Neuron (in vitro differentiated cells): ENCODE measurements around the gene HDAC9.
"Not testable (repeated sequence)": the region's sequence is repeated elsewhere in the genome, so short reads cannot be mapped to it uniquely, and the experiment has no call there.

Experiments
- H2AFZ ChIP-seq: one replicate; pipeline ENCODE4 v1.6.1; 2013; ENCODE audit warnings: low read depth, mild to moderate bottlenecking, inconsistent platforms, low read length, moderate library complexity
- H3K27me3 ChIP-seq: one replicate; pipeline ENCODE4 v1.6.1; 2013; ENCODE audit warnings: low read length; ENCODE audit not compliant: insufficient read depth
- H3K36me3 ChIP-seq: one replicate; pipeline ENCODE4 v1.6.1; 2013; ENCODE audit warnings: low read length; ENCODE audit not compliant: insufficient read depth
- H3K4me1 ChIP-seq: one replicate; pipeline ENCODE4 v1.6.1; 2013; ENCODE audit warnings: low read length; ENCODE audit not compliant: insufficient read depth
- H3K4me3 ChIP-seq: 2 replicates; pipeline ENCODE4 v1.5.1; 2013; ENCODE audit warnings: mild to moderate bottlenecking, low read length, moderate library complexity
- H3K9me3 ChIP-seq: one replicate; pipeline ENCODE4 v1.6.1; 2013; ENCODE audit warnings: low read length

HDAC9 gene

GRCh38 chr7:18976715-18977471 lies 481.3 kb downstream of the HDAC9 start:
- no peak overlapping the region for H2AFZ ChIP-seq
- H3K4me1 ChIP-seq, result peaks cover 10% of the 10 kb centered on the region
- no peaks in the 10 kb centered on the region for H3K9me3 ChIP-seq
- H3K4me3 ChIP-seq, result no peak overlapping the region
- no peaks in the 10 kb centered on the region for H3K27me3 ChIP-seq
- no peaks in the 10 kb centered on the region for H3K36me3 ChIP-seq

- Histone ChIP-seq H3K27me3 (no peaks in the 10 kb centered on the region), H3K4me1 (peaks cover 10% of the 10 kb centered on the region), H3K9me3 (no peaks in the 10 kb centered on the region), H2AFZ (no peak overlapping the region), H3K36me3 (no peaks in the 10 kb centered on the region), H3K4me3 (no peak overlapping the region)
Measured at GRCh38 chr7:18978108-18978495, 482.6 kb downstream of the HDAC9 start.

DNA sequence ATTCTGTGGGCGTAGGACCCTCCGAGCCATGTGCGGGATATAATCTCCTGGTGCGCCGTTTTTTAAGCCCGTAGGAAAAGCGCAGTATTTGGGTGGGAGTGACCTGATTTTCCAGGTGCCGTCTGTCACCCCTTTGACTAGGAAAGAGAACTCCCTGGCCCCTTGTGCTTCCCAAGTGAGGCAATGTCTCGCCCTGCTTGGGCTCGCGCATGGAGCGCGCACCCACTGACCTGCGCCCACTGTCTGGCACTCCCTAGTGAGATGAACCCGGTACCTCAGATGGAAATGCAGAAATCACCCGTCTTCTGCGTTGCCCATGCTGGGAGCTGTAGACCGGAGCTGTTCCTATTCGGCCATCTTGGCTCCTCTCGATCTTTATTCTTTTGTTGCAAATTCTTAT lies 495.2 kb downstream of the HDAC9 start:
- H3K4me1 ChIP-seq, H3K4me3 ChIP-seq, H2AFZ ChIP-seq, H3K27me3 ChIP-seq, H3K36me3 ChIP-seq, H3K9me3 ChIP-seq: not testable (repeated sequence)

- Histone ChIP-seq H3K27me3 (no peaks in the 10 kb centered on the region), H3K36me3 (no peaks in the 10 kb centered on the region), H3K9me3 (no peaks in the 10 kb centered on the region), H2AFZ (no peak overlapping the region), H3K4me1 (no peaks in the 10 kb centered on the region), H3K4me3 (no peak overlapping the region)
Measured at GRCh38 chr7:18993933-18994668, 498.6 kb downstream of the HDAC9 start.

GRCh38 chr7:18995270-18995671 lies 499.7 kb downstream of the HDAC9 start:
- Histone ChIP-seq H3K36me3 (no peaks in the 10 kb centered on the region), H3K4me3 (no peak overlapping the region)

GRCh38 chr7:18995811-18996426 lies 500.4 kb downstream of the HDAC9 start:
- H3K4me3 ChIP-seq, result no peak overlapping the region
- no peaks in the 10 kb centered on the region for H3K36me3 ChIP-seq
- H3K27me3 ChIP-seq, result no peaks in the 10 kb centered on the region
- H2AFZ ChIP-seq, result no peak overlapping the region
- no peaks in the 10 kb centered on the region for H3K9me3 ChIP-seq
- H3K4me1 ChIP-seq, result no peaks in the 10 kb centered on the region

More at GRCh38 chr7:18995270-18995671, 499.7 kb downstream of the HDAC9 start:
- H3K9me3 ChIP-seq, result no peaks in the 10 kb centered on the region
- H2AFZ ChIP-seq, result no peak overlapping the region
- H3K27me3 ChIP-seq, result no peaks in the 10 kb centered on the region
- H3K4me1 ChIP-seq, result no peaks in the 10 kb centered on the region

- Histone ChIP-seq H3K4me3 (no peak overlapping the region), H3K27me3 (no peaks in the 10 kb centered on the region), H2AFZ (no peak overlapping the region), H3K4me1 (no peaks in the 10 kb centered on the region), H3K9me3 (no peaks in the 10 kb centered on the region), H3K36me3 (no peaks in the 10 kb centered on the region)
Measured at GRCh38 chr7:18996583-18996982, 501.0 kb downstream of the HDAC9 start.

- Histone ChIP-seq H3K4me1 (no peaks in the 10 kb centered on the region), H3K9me3 (no peaks in the 10 kb centered on the region), H3K4me3 (no peak overlapping the region), H3K27me3 (no peaks in the 10 kb centered on the region), H2AFZ (no peak overlapping the region), H3K36me3 (no peaks in the 10 kb centered on the region)
Measured at GRCh38 chr7:18997477-18998150, 502.1 kb downstream of the HDAC9 start.

DNA sequence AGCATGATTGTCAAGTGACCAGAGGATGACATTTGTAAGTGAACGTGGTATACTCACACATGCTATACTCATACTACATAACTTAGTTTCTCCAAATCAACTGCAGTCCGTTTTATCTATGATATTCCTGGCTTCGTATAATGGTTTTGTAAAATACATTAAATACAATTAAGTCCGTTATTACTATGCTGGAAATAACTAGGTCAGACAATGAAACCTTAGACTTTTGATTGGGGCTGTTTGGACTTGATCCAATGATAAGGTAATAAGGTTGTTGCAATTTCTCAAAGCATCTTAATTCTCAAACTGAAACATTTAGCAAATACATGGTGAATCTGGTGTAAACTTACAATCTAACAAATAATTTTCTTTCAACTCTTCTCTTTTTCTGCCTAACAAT lies 504.9 kb downstream of the HDAC9 start:
- no peak overlapping the region for H3K4me3 ChIP-seq
- no peaks in the 10 kb centered on the region for H3K27me3 ChIP-seq
- H3K9me3 ChIP-seq, result no peaks in the 10 kb centered on the region
- no peaks in the 10 kb centered on the region for H3K36me3 ChIP-seq
- no peak overlapping the region for H2AFZ ChIP-seq
- no peaks in the 10 kb centered on the region for H3K4me1 ChIP-seq

GRCh38 chr7:19001854-19002253 lies 506.3 kb downstream of the HDAC9 start:
- Histone ChIP-seq H3K27me3 (no peaks in the 10 kb centered on the region), H3K36me3 (no peaks in the 10 kb centered on the region), H3K9me3 (no peaks in the 10 kb centered on the region), H3K4me1 (no peaks in the 10 kb centered on the region), H2AFZ (no peak overlapping the region), H3K4me3 (no peak overlapping the region)

- H3K4me3 ChIP-seq, result no peak overlapping the region
- no peaks in the 10 kb centered on the region for H3K4me1 ChIP-seq
- no peaks in the 10 kb centered on the region for H3K27me3 ChIP-seq
- no peaks in the 10 kb centered on the region for H3K36me3 ChIP-seq
- H3K9me3 ChIP-seq, result no peaks in the 10 kb centered on the region
- H2AFZ ChIP-seq, result no peak overlapping the region
Measured at GRCh38 chr7:19009241-19009935, 513.8 kb downstream of the HDAC9 start.

DNA sequence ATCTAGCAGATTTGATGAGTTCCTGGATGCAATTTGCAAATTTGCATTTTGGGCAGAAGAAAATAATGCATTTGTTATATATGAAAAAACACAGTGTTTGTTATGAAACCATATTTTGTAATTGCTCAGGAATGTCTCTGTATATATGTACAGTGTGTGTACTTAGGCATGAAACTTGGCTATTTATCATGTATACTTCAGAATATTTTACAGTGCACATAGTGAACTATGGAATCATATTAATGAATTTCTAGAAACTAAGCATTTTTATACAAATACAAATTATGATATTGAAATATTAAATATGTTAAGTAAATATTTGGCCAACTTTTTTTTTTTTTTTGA lies 514.4 kb downstream of the HDAC9 start:
- no peak overlapping the region for H3K4me3 ChIP-seq
- no peak overlapping the region for H2AFZ ChIP-seq
- H3K27me3 ChIP-seq, result no peaks in the 10 kb centered on the region
- H3K4me1 ChIP-seq, result no peaks in the 10 kb centered on the region
- no peaks in the 10 kb centered on the region for H3K9me3 ChIP-seq
- no peaks in the 10 kb centered on the region for H3K36me3 ChIP-seq
